Mesodermal cell (in vitro differentiated cells): ENCODE results near the gene PTEN.
A peak's percentile ranks its signal among the peaks of the same experiment; 100 is the strongest.
"Not testable (repeated sequence)": the region's sequence is repeated elsewhere in the genome, so short reads cannot be mapped to it uniquely, and the experiment has no call there.

ENCODE experiments used
- H3K27ac ChIP-seq: 2 replicates; pipeline ENCODE4 v1.7.0; 2013; ENCODE audit warnings: mild to moderate bottlenecking, low read depth, low read length, moderate library complexity; ENCODE audit not compliant: severe bottlenecking
- H3K36me3 ChIP-seq: 2 replicates; pipeline ENCODE4 v1.7.1; 2013; ENCODE audit warnings: mild to moderate bottlenecking, low read length, moderate library complexity; ENCODE audit not compliant: control insufficient read depth, insufficient read depth
- H3K4me1 ChIP-seq: one replicate; pipeline ENCODE4 v1.7.1; 2013; ENCODE audit warnings: mild to moderate bottlenecking, low read length; ENCODE audit not compliant: insufficient read depth, control insufficient read depth, poor library complexity, severe bottlenecking
- H3K4me3 ChIP-seq: 2 replicates; pipeline ENCODE4 v1.7.0; 2013; ENCODE audit warnings: low read length, control low read depth, mild to moderate bottlenecking; ENCODE audit not compliant: insufficient read depth, poor library complexity, severe bottlenecking; ENCODE audit errors: extremely low read depth
- H3K9me3 ChIP-seq: 2 replicates; pipeline ENCODE4 v1.7.1; 2013; ENCODE audit warnings: mild to moderate bottlenecking, low read length, moderate library complexity; ENCODE audit not compliant: control insufficient read depth
- WGBS, 2 experiments: methylation state at CpG; one replicate each; pipeline ENCODE4 v1.1.5; 2013; ENCODE audit warnings: missing lambda C conversion rate in 2 of 2; ENCODE audit not compliant: insufficient coverage in 2 of 2; 5-methylcytosine and 5-hydroxymethylcytosine counted together

The PTEN gene

DNA sequence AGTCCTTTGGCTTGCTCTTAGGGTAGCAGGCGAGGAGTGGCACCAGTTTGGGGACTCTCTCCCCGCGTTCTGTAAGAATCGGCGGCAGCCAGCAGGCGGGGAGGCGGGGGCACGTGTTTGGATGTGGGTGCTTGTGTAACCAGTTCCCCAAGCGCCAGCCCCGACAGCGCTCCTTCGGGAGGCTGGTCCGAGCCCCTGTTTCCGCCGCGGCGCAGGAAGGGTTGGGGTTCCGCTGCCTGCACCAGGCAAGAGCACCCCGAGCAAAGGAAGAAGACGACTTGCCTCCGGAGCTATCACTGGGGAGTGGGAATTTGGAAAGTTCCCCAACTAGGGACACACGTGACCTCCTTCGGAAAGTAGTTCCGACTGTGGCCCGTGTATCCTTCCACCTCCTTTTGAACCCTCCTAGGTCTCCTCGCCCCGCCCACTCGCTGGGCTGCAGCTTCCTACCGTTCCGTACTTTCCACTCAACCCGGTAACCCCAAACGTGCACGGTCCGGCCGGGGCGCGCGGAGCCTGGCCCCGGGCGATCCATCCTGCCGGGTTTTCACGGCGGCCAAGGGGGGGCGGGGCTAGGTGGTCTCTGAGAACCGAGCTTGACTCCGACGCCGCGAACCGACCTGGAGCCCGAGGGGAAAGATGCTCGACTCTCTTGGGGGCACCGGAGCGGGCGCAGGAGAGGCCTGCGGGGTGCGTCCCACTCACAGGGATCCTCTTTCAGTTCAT, 1.3 kb upstream of the PTEN start:
- H3K4me3 ChIP-seq = peak overlapping the region; percentile 86
- H3K9me3 ChIP-seq = no peaks in the 10 kb centered on the region
- 2 to 4% methylated on average over 45 to 46 of the region's 57 CpGs for WGBS, 2 experiments
- no peaks in the 10 kb centered on the region for H3K4me1 ChIP-seq
- peak overlapping the region; percentile 93 for H3K27ac ChIP-seq
- no peaks in the 10 kb centered on the region for H3K36me3 ChIP-seq

DNA sequence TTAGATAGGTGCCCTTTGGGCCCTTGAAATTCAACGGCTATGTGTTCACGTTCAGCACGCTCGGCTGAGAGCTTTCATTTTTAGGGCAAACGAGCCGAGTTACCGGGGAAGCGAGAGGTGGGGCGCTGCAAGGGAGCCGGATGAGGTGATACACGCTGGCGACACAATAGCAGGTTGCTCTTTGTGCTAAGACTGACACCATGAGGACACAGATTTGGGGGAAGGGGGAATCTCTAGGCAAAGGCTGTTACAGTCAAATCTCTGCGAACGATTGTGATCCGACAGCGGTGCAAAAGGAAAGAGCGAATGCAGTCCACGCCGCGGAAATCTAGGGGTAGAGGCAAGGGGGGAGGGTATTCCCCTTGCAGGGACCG, 759 bp upstream of the PTEN start:
- no peaks in the 10 kb centered on the region for H3K36me3 ChIP-seq
- H3K4me3 ChIP-seq = peak overlapping the region; percentile 86
- 1 to 2% methylated on average over 11 to 18 of the region's 21 CpGs for WGBS, 2 experiments
- H3K9me3 ChIP-seq = no peaks in the 10 kb centered on the region
- H3K4me1 ChIP-seq = no peaks in the 10 kb centered on the region
- H3K27ac ChIP-seq = peak overlapping the region; percentile 93

DNA sequence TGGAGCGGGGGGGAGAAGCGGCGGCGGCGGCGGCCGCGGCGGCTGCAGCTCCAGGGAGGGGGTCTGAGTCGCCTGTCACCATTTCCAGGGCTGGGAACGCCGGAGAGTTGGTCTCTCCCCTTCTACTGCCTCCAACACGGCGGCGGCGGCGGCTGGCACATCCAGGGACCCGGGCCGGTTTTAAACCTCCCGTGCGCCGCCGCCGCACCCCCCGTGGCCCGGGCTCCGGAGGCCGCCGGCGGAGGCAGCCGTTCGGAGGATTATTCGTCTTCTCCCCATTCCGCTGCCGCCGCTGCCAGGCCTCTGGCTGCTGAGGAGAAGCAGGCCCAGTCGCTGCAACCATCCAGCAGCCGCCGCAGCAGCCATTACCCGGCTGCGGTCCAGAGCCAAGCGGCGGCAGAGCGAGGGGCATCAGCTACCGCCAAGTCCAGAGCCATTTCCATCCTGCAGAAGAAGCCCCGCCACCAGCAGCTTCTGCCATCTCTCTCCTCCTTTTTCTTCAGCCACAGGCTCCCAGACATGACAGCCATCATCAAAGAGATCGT, 598 bp downstream of the PTEN start:
- H3K36me3 ChIP-seq, H3K4me1 ChIP-seq, H3K9me3 ChIP-seq: not testable (repeated sequence)
- Histone ChIP-seq H3K4me3 (peak overlapping the region; percentile 86), H3K27ac (peak overlapping the region; percentile 93)
- 0% methylated on average over 21 to 30 of the region's 47 CpGs for WGBS, 2 experiments

DNA sequence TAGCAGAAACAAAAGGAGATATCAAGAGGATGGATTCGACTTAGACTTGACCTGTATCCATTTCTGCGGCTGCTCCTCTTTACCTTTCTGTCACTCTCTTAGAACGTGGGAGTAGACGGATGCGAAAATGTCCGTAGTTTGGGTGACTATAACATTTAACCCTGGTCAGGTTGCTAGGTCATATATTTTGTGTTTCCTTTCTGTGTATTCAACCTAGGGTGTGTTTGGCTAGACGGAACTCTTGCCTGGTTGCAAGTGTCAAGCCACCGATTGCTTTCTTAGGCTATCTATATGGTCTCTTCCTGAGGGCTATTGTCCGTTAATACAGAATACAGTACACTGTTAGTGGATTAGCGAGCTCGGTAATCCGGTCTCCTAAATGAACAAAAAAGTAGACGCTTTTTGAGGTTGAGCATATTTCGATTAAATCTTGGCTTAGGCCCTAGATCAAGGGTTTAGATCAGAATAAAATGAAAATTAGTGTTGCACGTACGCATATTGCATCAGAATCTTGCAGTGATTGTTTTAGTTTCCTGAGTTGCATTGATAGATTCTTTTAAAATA, 1.2 kb downstream of the PTEN start:
- no peaks in the 10 kb centered on the region for H3K9me3 ChIP-seq
- peak overlapping the region; percentile 11 for H3K27ac ChIP-seq
- peaks cover 2% of the 10 kb centered on the region for H3K4me1 ChIP-seq
- no peaks in the 10 kb centered on the region for H3K36me3 ChIP-seq
- peak overlapping the region; percentile 86 for H3K4me3 ChIP-seq
- 0 to 2% methylated on average over 6 to 16 of the region's 16 CpGs for WGBS, 2 experiments

DNA sequence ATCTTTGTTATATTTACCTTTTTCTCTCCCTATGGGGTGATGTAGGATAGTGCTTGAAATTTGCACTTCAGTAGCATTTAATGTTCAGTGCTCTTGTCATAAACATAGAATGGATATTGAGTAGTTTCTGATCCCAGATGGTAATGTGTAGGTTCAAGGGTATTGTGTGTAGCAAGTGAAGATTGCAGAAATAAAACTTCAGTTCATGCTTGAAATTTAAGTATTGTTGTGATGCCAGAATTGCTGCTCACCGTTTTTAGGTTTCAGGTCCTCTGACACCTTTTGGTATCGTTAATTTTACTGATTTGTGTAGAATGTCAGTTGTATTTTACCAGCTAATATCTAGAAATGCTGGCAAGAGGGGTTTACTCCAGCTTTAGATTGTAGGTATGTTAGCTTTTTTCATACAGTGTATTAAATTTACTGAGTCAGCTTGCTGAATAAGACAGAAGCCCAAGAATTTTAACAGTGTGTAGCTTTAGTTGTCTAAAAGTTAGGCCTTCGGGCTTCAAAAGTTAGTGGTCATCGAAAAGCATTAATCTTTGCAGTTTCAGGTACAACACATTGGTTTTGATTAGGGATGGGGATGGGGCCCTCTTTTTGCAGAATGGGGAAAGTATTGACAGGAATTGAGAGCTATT, 1.9 kb downstream of the PTEN start:
- H3K4me3 ChIP-seq = peak overlapping the region; percentile 86
- H3K9me3 ChIP-seq = no peaks in the 10 kb centered on the region
- no peak overlapping the region for H3K27ac ChIP-seq
- WGBS, 2 experiments = 8 to 15% methylated on average over 3 of the region's 4 CpGs
- peaks cover 2% of the 10 kb centered on the region for H3K4me1 ChIP-seq
- no peaks in the 10 kb centered on the region for H3K36me3 ChIP-seq

DNA sequence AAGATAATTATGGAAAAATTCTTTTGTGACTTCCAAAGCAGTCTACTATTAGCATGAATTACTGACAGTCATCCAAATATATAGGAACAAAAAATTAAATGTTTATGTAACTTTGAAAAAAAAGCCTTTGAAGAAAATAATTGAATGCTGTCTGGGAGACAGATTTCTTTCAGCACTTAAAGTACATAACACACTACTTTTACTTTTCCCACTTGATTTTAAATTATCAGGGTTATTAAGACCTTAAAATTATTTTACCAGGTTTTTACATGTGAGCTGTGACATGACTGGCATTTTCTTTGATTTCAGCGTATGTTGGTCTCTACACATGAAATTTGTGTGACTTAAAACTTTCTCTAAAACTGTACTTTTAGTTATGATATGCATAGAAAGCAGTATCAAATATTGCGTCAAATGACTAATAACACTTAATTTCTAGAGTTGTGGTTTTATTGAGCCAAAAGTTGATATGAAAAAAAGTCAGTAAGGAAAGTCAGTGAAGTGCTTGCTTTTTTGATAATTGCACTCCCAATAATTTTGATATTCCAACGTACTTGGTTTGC, 3.1 kb downstream of the PTEN start:
- H3K4me1 ChIP-seq = peaks cover 2% of the 10 kb centered on the region
- WGBS, 2 experiments = 67% methylated on average over 1 of the region's 3 CpGs; no CpG with 5 or more reads in 1 of the 2 experiments
- no peaks in the 10 kb centered on the region for H3K9me3 ChIP-seq
- peaks cover 7% of the 10 kb centered on the region for H3K36me3 ChIP-seq
- H3K27ac ChIP-seq = no peak overlapping the region
- H3K4me3 ChIP-seq = peak overlapping the region; percentile 86

DNA sequence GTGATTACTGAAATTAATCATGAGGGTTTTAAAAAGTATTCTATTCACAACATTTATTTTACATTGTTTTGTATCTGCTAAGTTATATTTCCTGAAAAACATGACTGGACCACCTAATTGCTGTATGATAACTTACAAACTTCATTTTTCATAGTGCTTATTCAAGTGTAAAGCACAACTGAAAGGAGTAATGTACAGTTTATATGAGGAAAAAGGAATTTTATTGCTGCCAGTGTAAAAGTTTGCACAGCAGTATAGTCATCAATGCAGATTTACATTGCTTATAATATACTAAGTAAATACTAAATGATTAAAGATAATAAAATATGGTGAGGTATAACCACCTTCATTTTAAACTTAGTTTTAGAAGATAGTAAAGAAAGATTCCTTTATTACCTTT, 4.0 kb downstream of the PTEN start:
- Histone ChIP-seq H3K4me1 (peaks cover 2% of the 10 kb centered on the region), H3K27ac (no peak overlapping the region), H3K9me3 (no peaks in the 10 kb centered on the region), H3K4me3 (peak overlapping the region; percentile 86), H3K36me3 (peaks cover 9% of the 10 kb centered on the region)

DNA sequence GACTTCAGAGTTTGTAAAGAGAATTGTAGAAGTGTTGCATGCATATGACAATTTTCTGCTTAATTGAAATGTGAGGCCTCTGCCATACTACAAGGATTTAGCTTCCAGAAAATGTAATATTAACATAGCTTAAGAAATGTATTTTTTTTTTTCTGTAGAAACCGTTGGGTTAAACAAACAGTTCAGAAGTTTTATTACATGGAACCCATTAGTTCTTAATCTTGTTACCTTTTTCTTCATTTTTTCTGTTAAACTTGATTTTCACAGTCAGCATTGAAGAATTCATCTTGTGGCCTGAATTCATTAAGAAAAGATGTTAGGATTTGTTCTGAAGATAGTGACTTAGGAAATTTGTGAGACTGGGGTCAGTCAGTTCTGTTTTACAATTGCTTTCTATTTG, 4.9 kb downstream of the PTEN start:
- WGBS, 2 experiments = no CpG with 5 or more reads among the region's 1 CpG
- no peak overlapping the region for H3K4me3 ChIP-seq
- H3K27ac ChIP-seq = no peak overlapping the region
- peaks cover 2% of the 10 kb centered on the region for H3K4me1 ChIP-seq
- H3K9me3 ChIP-seq = no peaks in the 10 kb centered on the region
- peaks cover 9% of the 10 kb centered on the region for H3K36me3 ChIP-seq

DNA sequence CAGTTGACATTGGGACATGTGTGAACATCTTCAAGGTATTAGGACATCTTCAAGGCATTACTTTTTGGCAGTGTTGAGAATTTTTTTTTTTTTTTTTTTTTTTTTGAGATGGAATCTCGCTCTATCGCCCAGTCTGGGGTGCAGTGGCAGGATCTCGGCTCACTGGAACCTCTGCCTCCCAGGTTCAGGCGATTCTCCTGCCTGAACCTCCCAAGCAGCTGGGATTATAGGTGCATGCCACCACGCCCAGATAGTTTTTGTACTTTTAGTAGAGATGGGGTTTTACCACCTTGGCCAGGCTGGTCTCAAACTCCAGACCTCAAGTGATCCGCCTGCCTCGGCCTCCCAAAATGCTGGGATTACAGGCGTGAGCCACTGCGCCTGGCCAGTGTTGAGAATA, 5.7 kb downstream of the PTEN start:
- H3K27ac ChIP-seq, H3K4me1 ChIP-seq, H3K9me3 ChIP-seq, H3K36me3 ChIP-seq, H3K4me3 ChIP-seq: not testable (repeated sequence)
- 98 to 100% methylated on average over 3 to 9 of the region's 9 CpGs for WGBS, 2 experiments

DNA sequence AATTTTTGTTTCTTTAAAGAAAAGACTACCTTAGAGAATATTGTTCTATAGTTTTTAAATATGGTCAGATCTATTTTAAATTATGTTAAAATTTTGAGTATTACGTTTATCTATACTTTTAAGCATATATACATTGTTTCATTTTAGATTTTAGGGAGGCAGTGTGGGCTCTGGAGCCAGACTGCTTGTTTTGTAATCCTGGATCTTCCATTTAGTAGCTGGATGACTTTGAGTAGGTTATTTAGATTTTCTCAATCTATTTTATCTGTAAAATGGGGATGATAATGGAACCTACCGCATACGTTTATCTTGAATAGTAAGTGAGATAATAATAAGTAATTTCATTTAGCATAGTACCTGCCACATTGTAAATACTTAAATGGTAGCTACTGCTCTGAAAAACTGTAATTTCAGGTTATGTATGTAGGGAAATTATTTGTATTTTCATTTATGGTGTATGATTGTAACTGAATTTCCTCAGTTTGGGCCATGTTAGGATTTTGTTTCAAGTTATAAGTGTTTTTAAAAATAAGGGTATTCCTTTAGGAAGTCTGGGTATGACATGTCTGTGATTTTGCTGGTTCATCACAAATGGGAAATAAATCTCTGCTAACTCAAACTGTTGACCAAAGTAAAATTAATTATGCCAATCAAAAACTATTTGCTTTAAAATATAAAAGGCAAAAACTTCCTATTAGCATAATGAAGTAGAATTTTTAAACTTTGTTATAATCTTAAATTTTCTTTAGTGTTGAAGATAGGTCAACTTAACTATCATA, 6.5 kb downstream of the PTEN start:
- no CpG with 5 or more reads among the region's 3 CpGs for WGBS, 2 experiments
- H3K4me3 ChIP-seq = no peak overlapping the region
- H3K36me3 ChIP-seq = peaks cover 9% of the 10 kb centered on the region
- H3K4me1 ChIP-seq = peaks cover 2% of the 10 kb centered on the region
- H3K27ac ChIP-seq = no peak overlapping the region
- no peaks in the 10 kb centered on the region for H3K9me3 ChIP-seq
